Dedifferentiated amniotic fluid mesenchymal stem cell (primary cell): ENCODE measurements around the gene C12orf43.

ENCODE experiments used
- DNase-seq: peaks from one replicate; pipeline ENCODE4 v3.0.0-alpha.2; 2016; ENCODE audit errors: extremely low spot score

The C12orf43 gene

DNA sequence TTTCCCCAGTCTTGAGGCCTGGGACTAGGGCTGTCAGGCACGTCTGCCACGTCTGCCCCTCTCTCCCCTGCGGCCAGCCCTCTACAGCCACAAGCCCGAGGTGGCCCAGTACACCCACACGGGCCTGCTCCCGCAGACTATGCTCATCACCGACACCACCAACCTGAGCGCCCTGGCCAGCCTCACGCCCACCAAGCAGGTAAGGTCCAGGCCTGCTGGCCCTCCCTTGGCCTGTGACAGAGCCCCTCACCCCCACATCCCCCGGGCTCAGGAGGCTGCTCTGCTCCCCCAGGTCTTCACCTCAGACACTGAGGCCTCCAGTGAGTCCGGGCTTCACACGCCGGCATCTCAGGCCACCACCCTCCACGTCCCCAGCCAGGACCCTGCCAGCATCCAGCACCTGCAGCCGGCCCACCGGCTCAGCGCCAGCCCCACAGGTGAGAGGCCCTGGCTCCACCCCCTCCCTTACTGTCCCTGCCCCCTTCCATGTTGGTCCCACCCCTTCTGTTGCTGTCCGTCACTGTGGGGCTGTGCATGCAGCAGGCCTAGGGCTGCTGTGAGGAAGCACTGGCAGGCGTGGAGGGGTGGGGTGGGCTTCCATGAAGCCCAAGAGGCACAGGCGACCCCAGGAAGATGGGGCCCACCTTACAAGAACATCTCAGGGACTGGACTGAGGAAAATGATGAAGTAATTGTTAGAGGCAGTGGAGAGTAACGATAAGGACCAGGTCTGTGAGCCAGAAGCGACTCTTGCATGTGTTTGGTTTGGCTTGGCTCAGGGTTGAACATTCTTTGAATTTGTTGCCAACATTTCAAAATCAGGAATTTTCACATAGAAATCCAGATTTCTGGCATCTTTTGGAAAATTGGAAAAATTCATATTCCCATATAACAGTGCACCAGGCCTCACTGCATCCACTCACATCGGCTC, 16.8 kb downstream of the C12orf43 start:
- DNase-seq, result no peak

DNA sequence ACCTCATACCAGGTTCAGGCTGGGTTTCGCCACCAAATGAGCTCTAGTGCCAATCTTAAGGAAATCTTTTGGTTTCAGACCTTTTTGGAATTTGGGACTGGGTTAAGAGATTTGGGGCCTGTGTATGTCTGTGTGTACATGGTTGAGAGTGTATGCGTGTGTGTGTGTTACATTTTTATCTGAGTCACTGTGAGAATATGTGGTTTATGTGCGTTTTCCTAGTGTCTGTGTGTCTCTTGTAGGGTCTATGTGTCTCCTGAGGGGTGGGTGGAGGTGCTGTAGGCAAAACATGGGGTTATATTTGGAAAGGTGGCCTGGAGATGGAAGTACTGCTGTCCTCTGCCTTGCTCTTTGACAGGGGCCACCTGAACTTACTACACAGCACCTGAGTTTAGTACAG, 17.9 kb downstream of the C12orf43 start:
- DNase-seq, result no peak

GRCh38 chr12:120997448-120997847, 18.8 kb downstream of the C12orf43 start:
- no peak for DNase-seq

DNA sequence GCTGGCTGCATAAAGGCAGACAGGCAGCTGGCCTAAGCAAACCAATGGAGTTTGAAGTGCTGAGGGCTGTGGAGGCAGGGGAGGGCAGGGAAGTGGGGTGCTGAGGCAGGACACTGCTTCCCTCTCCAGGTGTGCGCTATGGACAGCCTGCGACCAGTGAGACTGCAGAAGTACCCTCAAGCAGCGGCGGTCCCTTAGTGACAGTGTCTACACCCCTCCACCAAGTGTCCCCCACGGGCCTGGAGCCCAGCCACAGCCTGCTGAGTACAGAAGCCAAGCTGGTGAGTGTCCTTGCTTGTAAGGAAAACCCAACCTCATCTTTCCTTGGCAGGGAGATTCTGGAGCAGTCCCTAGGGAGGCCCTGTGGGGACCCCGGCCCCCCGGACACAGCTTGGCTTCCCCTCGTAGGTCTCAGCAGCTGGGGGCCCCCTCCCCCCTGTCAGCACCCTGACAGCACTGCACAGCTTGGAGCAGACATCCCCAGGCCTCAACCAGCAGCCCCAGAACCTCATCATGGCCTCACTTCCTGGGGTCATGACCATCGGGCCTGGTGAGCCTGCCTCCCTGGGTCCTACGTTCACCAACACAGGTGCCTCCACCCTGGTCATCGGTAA, 20.0 kb downstream of the C12orf43 start:
- no peak for DNase-seq

GRCh38 chr12:120994589-120995337, 21.5 kb downstream of the C12orf43 start:
- DNase-seq, result no peak

DNA sequence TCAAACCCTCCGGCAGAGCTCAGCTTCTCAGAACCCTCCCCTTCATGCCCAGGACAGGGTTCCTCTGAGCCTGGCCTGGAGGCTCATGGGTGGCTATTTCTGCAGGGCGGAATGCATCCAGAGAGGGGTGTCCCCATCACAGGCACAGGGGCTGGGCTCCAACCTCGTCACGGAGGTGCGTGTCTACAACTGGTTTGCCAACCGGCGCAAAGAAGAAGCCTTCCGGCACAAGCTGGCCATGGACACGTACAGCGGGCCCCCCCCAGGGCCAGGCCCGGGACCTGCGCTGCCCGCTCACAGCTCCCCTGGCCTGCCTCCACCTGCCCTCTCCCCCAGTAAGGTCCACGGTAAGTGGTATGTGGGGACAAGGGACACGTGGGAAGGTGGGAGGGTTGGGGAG, 22.2 kb downstream of the C12orf43 start:
- no peak for DNase-seq

- DNase-seq, result no peak
These were observed 22.8 kb downstream of the C12orf43 start for GRCh38 chr12:120993496-120993895.

- DNase-seq, result no peak
These were observed 23.3 kb downstream of the C12orf43 start for GRCh38 chr12:120992989-120993388.

GRCh38 chr12:120991965-120992364, 24.3 kb downstream of the C12orf43 start:
- no peak for DNase-seq

GRCh38 chr12:120990487-120991055, 25.7 kb downstream of the C12orf43 start:
- DNase-seq, result no peak

- DNase-seq, result no peak
These were observed 26.6 kb downstream of the C12orf43 start for GRCh38 chr12:120989687-120990086.

DNA sequence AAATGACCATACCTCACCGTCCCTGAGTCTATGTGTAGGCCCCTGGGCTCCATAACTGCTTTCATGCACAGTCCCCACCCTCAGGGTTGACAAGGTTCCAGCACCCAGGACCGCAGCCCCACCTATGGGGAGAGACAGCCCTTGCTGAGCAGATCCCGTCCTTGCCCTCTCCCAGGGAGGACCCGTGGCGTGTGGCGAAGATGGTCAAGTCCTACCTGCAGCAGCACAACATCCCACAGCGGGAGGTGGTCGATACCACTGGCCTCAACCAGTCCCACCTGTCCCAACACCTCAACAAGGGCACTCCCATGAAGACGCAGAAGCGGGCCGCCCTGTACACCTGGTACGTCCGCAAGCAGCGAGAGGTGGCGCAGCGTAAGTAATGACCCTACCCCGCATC, 27.6 kb downstream of the C12orf43 start:
- no peak for DNase-seq

DNA sequence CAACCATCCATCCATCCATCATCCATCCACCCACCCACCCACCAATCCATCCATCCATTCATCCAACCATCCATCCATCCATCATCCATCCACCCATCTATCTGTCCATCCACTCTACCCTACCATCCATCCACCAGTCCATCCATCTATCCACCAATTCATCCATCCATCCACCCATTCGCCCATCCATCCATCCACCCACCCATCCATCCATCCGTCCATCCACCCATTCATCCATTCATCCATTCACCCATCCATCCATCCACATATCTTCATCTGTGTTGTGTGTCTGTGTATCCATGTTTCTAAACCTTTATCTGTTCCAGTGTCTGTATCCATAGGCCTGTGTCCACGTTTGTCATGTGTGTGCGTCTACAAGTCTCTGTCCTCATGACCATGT, 28.1 kb downstream of the C12orf43 start:
- DNase-seq, result no peak

DNA sequence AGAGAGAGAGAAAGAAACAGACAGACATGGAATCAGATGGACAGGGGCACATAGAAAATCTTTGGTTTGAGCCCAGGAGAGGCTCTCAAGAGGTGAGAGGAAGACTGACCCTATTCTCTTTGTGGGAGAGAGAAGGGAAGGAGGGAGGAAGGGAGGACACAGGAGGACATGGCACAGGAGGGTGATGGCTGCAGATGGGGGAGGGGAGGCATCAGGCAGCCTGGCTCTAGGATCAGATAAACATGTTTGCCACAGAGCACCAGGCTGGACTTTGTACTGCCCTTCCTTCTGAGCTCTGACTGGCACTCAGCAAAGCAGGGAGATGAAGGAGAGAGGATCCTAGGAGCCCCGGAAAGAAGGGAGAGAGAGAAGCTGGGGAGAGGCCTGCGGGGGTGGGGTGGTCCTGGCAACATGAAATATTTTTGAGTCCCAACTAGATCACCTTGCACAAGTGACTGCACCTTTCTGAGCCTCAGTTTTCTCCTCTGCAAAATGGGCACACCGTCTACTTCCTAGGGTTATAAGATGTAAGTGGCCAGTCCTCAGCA, 31.9 kb downstream of the C12orf43 start:
- no peak for DNase-seq

DNA sequence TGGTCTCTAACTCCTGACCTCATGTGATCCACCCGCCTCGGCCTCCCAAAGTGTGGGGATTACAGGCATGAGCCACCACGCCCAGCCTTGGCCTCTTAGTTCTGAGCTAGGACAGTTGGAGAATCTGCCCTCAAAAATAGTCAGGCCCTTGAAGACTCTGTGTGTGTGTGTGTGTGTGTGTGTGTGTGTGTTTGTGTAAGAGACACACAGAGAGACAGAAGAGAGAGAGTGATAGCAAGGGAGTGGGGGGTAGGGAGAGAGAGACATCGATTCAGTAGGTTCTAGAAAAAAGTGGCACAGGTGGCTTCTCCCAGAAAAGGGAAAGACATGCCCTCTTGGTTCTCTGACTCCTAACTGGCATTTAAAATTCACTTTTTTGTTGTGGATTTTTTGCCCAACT, 32.5 kb downstream of the C12orf43 start:
- DNase-seq, result no peak

GRCh38 chr12:120982659-120983058, 33.6 kb downstream of the C12orf43 start:
- no peak for DNase-seq

DNA sequence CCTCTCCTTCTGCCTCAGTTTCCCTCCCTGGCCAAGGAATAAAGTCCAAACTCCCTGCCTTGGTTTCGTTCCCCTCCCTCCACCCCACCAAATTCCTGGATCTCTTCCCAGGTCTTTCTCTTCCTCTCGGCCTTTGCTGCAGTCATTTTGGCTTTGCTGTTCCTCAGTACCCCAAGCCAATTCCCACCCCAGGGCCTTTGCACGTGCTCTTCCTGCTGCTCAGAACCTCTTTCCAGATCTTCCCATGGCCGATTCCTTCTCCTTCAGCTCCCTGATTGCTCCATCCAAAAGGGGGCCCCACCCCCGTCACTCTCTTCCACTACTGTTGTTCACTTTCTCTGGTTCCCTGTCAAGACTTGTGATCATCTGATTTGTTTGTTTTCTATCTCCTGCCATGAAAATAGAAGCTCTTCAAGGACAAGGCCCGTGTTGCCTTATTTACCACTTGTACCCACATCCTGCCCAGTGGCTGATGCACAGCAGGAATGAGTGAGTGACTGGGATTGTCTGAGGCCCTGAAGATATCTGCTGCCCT, 34.8 kb downstream of the C12orf43 start:
- DNase-seq, result no peak

- no peak for DNase-seq
These were observed 35.4 kb downstream of the C12orf43 start for GRCh38 chr12:120980800-120981368.

DNA sequence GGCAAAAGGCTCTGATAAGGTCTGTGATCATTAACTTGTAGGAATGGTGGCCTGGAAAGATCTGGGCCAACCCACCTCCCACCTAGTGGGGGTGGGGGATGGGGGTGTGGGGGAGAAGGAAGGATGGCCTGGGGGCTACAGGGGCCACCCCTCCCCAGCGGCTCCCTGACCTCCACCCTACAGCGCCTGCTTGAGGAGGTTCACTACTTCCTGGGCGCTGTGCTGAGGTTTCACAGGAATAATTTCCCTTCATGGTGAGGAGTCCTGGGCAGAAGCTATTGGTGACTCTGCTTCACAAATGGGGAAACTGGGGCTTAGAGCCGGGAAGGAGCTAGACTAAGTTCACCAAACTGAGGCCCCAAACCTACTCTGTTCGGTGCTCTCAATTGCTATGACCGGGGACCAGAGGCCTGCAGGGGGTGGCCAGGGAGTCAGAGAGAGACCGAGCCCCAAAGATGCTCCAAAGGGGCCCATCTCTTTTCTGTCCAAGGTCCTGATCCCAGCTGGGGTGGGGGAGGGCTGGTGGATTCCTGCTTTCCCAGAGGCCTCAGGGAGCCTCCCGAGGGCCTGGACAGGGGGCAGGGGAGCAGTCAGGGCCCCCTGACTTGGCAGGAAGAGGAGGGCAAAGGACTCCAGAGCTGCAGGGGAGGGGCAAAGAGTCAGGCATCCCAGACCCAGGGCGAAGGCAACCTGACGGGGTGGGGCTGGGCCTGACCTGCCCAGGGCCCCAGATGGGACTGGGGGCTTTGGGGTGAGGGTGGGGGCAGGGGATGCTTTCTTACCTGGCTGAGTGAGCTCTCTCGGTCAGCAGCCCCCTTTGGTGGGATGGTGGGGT, 36.2 kb downstream of the C12orf43 start:
- no peak for DNase-seq

GRCh38 chr12:120979220-120979861, 36.9 kb downstream of the C12orf43 start:
- no peak for DNase-seq
